Fibroblast of peridontal ligament (primary cell): Measurements from ENCODE around the gene RASGRF2.

ENCODE experiments used
- DNase-seq: peaks from one replicate; pipeline ENCODE4 v3.0.0-alpha.2; 2010; ENCODE audit errors: extremely low read depth

Gene RASGRF2

GRCh38 chr5:81171769-81172168 is 211.6 kb downstream of the RASGRF2 start:
- no peak for DNase-seq

GRCh38 chr5:81172710-81173109 is 212.5 kb downstream of the RASGRF2 start:
- peak; percentile 34 for DNase-seq

- DNase-seq, result no peak
Measured at GRCh38 chr5:81177061-81177460, 216.9 kb downstream of the RASGRF2 start.

GRCh38 chr5:81179959-81180358 is 219.8 kb downstream of the RASGRF2 start:
- DNase-seq, result no peak

- DNase-seq, result no peak
Measured at GRCh38 chr5:81180780-81181460, 220.8 kb downstream of the RASGRF2 start.

- DNase-seq, result no peak
Measured at GRCh38 chr5:81181576-81182316, 221.6 kb downstream of the RASGRF2 start.

DNA sequence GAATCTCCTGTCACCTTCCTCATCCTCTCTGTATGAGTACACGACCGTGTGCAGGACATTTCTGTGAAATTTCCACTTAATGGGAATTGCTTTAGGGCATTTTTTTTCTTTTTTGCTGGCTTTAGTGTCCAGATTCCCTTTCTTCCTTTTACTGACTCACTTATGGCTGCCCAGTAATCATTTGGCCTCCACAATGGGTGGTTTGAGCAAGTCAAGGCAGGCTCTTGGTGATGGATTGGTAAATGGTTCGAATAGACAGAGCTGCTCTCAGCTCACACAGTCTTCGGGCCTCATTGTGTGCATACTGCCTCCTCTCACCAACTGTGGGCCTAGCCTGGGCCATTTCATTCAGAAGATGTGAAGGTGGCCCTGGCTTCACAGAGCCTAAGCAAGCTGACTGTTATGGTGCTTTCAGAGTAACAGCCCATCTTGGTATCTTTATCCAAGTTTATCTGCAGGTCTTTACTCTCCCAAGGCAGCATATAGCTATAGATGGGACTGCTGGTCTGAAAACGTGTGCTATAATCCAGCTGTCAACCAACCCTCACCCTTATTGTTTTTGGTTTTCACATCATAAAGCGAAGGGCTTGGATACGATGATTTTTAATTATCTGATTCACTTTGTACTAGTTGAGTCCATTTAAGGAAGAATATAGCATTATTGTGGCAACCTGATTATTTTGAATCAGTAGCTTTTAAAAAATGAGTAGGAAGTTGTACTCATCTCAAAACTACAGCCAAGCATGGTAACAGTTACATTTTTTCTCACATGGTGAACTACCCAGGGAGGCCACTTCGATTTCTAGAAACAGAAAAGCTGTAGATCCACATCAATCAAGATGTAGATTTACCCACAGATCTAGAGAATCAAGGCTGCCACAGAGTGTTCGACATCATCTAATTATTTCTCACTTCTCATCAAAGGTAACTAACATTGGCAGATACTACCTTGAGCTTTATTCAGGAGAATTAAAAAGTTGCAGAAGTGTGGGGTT is 222.5 kb downstream of the RASGRF2 start:
- DNase-seq, result no peak

DNA sequence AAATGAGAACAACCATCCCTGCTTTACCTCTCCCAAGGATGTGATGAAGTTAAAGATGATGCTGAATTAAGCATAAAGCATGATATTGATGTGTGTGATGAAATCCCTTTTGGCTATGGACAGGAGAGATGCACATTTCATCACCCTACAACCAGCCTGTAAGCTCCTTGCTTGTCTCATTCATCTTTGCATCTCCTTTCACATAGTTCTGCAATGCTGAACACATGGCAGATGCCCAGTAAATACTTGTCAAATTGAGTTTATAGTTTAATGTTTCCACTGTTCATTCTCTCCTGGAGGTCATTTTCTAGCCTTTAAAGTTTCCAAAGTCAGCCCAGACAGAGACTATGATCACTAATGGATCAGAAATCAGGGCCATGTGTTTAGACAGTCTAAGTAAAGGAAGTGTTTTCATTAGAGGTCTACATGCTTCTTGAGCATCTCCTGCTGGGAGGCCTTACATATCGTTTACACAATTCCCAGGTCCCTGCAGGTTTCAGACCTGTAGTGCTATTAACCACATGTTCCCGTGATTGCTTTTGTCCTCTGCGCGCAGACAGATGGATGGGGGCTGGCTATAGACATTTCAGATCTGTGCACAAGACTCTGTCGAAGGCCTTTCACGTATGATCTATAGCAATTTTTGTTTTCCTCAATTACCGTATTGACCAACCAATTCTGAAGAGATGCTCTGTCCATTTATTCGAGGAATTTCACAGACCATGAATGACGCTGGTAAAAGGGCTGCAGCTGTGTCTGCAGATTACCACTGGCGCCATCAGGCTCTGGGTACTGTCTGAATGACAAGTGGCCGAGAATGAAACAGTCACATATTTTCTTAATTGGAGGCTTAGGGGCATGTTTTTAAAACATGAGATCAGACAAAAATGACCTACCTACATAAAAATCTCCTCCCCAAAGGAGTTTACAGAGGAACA is 223.9 kb downstream of the RASGRF2 start:
- peak; percentile 35 for DNase-seq

DNA sequence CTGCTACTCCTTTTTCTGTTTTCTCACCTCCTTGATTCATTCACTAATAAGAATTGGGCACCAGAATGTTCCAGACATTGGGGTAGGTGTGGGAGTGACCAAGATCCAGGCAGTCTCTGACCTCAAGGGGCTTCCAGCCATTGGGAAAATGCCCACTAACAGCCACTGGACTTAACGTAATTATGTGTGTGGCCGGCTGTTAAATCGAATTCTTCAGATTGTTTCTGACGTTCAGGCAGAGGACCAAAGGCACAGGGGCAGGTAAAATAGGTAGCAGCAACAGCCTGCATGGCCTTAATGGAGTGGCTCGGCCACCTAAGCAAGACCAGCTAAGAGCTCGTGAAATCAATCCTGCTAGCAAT is 224.6 kb downstream of the RASGRF2 start:
- no peak for DNase-seq

GRCh38 chr5:81187885-81188284 is 227.7 kb downstream of the RASGRF2 start:
- no peak for DNase-seq

- no peak for DNase-seq
Measured at GRCh38 chr5:81188962-81189361, 228.8 kb downstream of the RASGRF2 start.

DNA sequence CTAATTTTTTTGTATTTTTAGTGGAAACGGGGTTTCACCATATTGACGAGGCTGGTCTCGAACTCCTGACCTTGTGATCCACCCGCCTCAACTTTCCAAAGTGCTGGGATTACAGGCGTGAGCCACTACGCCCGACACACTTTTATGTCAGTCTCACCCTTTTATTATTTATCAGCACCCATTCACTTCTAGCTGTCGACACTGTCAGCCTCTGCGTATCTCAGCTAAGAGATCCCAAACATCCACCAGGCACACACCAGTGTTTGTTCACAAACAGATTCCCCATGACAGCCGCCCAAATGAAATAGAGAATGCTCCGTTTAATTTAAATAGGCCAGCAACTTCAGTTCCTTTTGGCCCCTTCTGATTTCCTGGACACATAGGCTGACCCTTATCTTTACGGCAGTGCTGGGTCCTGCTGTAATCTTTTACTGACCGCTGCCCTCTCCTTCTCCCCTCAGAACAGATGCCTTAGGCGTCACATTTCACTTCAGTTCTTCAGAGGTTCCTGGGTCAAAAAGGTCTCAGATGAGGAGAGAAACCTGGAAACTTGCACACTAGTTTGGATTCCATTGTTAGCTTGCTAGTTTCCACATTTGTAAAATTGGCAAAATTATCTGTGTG is 229.8 kb downstream of the RASGRF2 start:
- no peak for DNase-seq

DNA sequence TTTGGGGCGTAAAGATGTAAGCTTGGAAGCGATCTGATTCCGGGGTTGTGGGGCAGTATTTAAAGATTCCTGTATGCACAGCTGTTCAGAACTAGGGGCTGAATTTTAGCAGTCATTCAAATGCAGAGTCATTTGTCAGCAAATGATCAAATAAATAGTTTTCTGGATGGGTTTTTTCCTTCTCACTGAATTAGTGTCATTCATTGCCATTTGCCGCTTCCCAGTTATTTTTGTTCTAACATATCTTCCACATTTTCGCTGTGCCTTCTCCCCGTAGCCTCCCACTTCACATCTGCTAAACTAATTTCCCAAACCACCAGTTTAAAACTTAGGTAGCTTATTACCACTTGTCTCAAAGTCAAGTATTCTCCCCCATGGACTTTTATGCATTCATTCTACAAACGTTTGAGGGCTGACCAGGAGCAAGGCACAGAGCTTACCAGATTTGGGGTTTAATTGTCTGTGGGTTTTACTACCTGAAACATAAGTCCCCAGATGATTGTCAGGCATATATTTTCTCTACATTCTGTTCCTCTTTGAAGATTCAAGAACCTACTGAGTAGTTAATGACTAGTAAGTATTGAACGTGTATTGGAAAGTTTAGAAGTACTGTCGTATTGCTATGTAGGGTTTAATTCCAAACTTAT is 231.7 kb downstream of the RASGRF2 start:
- no peak for DNase-seq

GRCh38 chr5:81192373-81192750 is 232.2 kb downstream of the RASGRF2 start:
- DNase-seq, result peak; percentile 6

DNA sequence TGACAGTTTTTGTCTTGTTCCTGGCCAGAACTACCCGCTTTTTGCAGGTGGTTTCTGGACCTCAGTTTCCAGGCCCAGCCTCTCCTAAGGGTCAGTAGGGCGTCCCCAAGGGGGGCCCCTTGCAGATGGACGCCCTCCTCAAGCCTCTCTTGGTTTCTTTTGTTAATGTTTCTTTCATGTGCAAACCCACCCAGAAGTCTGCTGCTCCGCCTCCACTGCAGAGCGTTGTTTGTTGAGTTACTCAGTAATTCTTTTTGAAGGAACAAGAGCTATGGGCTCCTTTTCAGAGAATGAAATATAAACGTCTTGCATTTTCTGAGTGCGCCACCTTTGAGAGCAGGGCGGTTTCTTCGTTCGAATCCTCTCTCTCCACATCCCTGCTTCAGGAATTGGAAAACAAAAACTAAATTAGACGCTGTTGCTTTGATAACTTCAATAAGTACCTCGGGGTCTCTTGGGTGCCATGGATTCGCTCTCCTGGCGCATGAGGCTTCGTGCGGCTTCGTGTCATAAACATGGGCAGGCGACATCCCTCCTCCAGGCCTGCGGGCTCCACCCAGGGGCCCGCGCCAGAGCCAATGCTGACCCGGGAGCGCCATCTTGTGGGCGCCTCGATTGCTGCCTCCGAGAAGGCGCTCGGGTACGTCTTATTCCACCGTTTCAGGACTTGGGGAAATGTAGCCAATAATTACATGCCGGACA is 234.6 kb downstream of the RASGRF2 start:
- DNase-seq, result peak; percentile 79

- DNase-seq, result no peak
Measured at GRCh38 chr5:81195335-81195929, 235.3 kb downstream of the RASGRF2 start.

GRCh38 chr5:81202655-81203054 is 242.5 kb downstream of the RASGRF2 start:
- peak; percentile 72 for DNase-seq

DNA sequence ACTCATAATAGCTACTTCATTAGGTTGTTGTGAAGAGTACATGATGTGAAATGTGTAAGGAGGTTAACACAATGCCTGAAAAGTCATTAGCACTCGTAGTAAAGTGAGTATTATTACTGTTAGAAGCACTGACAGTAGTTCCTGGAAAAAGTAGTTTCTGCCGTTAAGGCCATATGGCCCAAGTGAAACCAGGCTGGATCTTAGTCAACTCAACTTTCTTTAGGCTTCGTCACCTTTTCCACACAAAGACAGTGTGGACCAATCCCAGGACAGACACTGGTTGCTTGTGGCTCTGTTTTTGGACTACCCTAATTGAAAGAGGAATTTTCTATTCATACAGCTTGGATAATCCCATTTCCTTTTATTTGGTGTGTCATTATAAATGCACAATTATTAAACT is 243.6 kb downstream of the RASGRF2 start:
- no peak for DNase-seq

DNA sequence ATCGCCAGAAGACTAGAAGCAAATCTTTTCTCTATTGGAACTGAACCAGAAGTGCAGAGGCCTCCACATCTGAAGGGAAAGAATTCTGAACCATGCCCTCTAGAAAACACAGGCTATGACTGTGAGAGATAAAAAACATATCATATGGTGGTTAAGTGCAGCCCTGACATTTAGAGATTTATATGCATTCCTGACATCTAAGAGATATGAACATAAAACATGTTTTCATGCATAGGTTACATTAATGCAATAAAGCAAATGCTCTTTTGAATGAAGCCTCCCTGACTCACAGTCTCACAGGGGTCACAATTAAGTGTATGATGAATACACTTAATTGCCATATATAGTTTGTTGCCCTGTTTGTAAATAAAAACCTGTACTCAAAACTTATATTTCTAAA is 244.0 kb downstream of the RASGRF2 start:
- DNase-seq, result no peak
